Measurements from ENCODE around the gene DKKL1. TPM values are rescaled to one million over a fixed set of nuclear protein-coding genes. Genes with fewer than 3 reads are reported as not detected.

Gene DKKL1
- polyA plus RNA-seq, 1 of the 3 experiments (the other 2 are of a cell fraction): 0.36 TPM

DNA sequence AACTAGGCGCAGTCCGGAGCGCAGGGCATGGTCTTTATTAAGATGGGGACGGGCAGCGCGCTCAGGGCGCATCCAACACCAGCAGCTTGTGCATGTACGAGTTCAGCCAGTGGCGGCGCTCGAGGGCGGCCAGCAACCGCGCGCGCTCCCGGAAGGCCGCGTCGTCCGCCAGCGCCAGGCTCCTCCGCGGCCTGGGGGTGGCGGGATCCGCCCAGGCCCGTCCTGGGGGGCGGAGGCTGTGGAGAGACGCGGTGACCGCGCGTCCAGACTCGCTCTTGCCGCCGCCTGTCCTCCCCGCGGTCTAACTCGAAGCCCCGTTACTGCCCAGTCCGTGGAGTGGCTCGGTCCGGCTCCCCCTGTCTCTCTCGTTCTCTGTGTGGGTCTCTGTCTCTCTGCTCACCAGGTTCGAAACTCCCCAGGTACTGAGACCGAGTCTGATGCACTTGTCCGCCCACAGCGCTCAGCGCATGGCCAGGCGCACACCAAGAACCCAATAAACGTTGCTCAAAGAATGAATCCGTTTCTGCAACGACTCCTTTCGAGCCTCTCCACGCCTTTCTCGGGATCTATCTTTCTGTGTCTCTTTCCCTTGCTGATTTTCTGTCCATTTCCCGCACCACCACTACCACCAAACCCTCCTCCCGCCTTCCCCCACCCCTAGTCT, 58.9 kb downstream of the DKKL1 start:
- TF ChIP-seq GABPA (IDR thresholded peaks at IDR 0.05; ENCODE audit: low read depth): no peak
- peak; percentile 59 for TF ChIP-seq CTCF (IDR thresholded peaks at IDR 0.05)
- Histone ChIP-seq H3K4me2 (peak overlapping the region; percentile 57; the same call in 1 of the 2 replicates), H3K9me2 (no peaks in the 10 kb centered on the region), H2AFZ (ENCODE audit: low read depth) (no peak overlapping the region), H3K9ac (no peak overlapping the region), H3K27me3 (ENCODE audit: insufficient read depth) (peaks cover 99% of the 10 kb centered on the region), H3K4me1 (ENCODE audit: control insufficient read depth in 1 of 2, insufficient read depth in 2 of 2, low read depth in 1 of 2, low read length in 1 of 2) (peaks cover 0 to 4% of the 10 kb centered on the region in 2 experiments; a peak in 2 of 4 replicates), H3K9me3 (no peaks in the 10 kb centered on the region), H3K4me3 (ENCODE audit: low read depth in 2 of 2, low read length in 1 of 2) (peak overlapping the region; percentile 21 to 44; a peak in 2 of 4 replicates), H3K36me3 (replicated peaks in 1 of 2; ENCODE audit: control insufficient read depth in 1 of 2, insufficient read depth in 2 of 2, low read length in 1 of 2) (no peaks in the 10 kb centered on the region), H3F3A (replicated peaks; ENCODE audit: insufficient read depth) (peaks cover 11% of the 10 kb centered on the region), H3K79me2 (ENCODE audit: insufficient read depth) (no peaks in the 10 kb centered on the region), H4K20me1 (ENCODE audit: insufficient read depth) (no peaks in the 10 kb centered on the region), H3K27ac (ENCODE audit: low read depth in 2 of 2, low read length in 1 of 2) (no peak overlapping the region)
- 3% methylated on average over 26 of the region's 58 CpGs for WGBS (ENCODE audit: low lambda C conversion rate)
- ChIA-PET POLR2A (no interaction called here), CTCF (interaction anchor here (0.6 to 17.5 kb wide), 7 partner anchors 11 to 56 kb away, joined by 3 to 108 read pairs (median 5); no protein-coding TSS in a partner anchor)
- peak; percentile 85 for DNase-seq

DNA sequence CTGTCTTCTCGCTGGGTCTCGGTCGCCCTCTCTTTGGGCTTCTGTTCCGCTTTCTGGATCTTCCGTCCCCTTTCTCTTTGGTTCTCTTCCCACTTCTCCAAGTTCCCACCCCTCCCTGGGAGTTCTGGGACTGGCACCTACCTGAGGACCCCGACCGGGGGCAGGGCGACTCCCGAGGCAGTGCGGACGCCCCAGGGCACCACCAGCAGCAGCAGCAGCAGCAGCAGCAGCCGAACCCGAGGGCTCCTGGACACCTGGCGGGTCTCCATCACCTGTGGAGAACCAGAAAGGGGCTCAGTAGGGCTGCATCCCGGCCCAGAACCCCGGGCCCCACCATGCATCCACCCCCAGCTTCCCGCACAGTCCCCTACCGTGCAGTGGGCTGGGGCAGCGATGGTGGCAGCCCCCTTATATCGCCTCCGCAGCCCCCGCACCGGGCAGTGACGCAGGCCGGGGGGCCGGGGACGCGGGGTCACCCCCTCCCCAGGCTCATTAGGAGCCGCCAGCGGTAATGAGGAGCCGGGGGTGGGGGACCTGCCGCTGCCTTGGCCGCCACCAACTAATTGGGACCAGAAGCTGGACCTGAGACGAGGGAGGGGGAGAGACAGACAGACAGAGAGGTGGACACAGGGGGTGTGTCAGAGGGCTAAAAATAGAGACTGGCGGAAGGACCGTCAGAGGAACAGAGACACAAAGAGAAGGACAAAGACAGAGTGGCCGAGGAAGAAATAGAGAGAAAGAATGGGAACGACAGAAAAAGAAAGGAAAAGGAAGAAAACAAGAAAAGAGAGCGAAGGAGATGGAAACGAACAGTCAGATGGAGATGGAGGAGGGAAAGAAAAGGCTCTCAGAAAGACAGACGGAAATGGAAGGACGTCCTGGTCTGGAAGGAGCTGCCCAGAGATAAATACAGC, 59.7 kb downstream of the DKKL1 start, which contains the start of gene PTH2:
Gene PTH2 (minus strand): TSS at position 371 of the 914 bp plus-strand sequence. CDS start 102 bp downstream, at position 269.
- Histone ChIP-seq H3K36me3 (replicated peaks in 1 of 2; ENCODE audit: control insufficient read depth in 1 of 2, insufficient read depth in 2 of 2, low read length in 1 of 2) (no peaks in the 10 kb centered on the region), H3K4me3 (ENCODE audit: low read depth in 2 of 2, low read length in 1 of 2) (peak within 1 kb of the TSS; percentile 21 to 44; a peak in 2 of 4 replicates), H3K79me2 (ENCODE audit: insufficient read depth) (no peaks in the 10 kb centered on the region), H3K4me1 (ENCODE audit: control insufficient read depth in 1 of 2, insufficient read depth in 2 of 2, low read depth in 1 of 2, low read length in 1 of 2) (peaks cover 0 to 8% of the 10 kb centered on the region in 2 experiments; a peak in 2 of 4 replicates), H2AFZ (ENCODE audit: low read depth) (no peak within 1 kb of the TSS), H3K27me3 (ENCODE audit: insufficient read depth) (peaks cover 99% of the 10 kb centered on the region), H4K20me1 (ENCODE audit: insufficient read depth) (no peaks in the 10 kb centered on the region), H3F3A (replicated peaks; ENCODE audit: insufficient read depth) (peaks cover 11% of the 10 kb centered on the region), H3K4me2 (peak within 1 kb of the TSS; percentile 57; the same call in 1 of the 2 replicates), H3K9me2 (no peaks in the 10 kb centered on the region), H3K9me3 (no peaks in the 10 kb centered on the region), H3K9ac (no peak within 1 kb of the TSS), H3K27ac (ENCODE audit: low read depth in 2 of 2, low read length in 1 of 2) (no peak within 1 kb of the TSS)
- POLR2A ChIA-PET: no interaction called here
- DNase-seq: no peak
- CTCF ChIA-PET: interaction anchor here (1.0 to 2.2 kb wide), 3 partner anchors 13 to 32 kb away, joined by 3 to 8 read pairs (median 5); no protein-coding TSS in a partner anchor
- WGBS (ENCODE audit: low lambda C conversion rate): 9% methylated on average over 37 of the region's 42 CpGs
- TF ChIP-seq TAF1 (IDR thresholded peaks at IDR 0.05; ENCODE audit: borderline replicate concordance, low read depth, low read length) (no peak), YY1 (IDR thresholded peaks at IDR 0.05; ENCODE audit: low read depth) (no peak), SMC3 (IDR thresholded peaks at IDR 0.05; ENCODE audit: low read depth, low read length) (no peak), CTCF (IDR thresholded peaks at IDR 0.05) (no peak), REST (IDR thresholded peaks at IDR 0.05; ENCODE audit: low read depth, low read length) (no peak), EZH2phosphoT487 (IDR thresholded peaks at IDR 0.05; ENCODE audit: borderline replicate concordance, low read depth) (no peak), IRF3 (IDR thresholded peaks at IDR 0.05; ENCODE audit: low read depth, low read length) (no peak), GATA2 (CRISPR knock-in tag; IDR thresholded peaks at IDR 0.05) (no peak), NFIC (IDR thresholded peaks at IDR 0.05; ENCODE audit: borderline replicate concordance) (no peak), GABPA (IDR thresholded peaks at IDR 0.05; ENCODE audit: low read depth) (no peak)
- TF ChIP-seq, protein P1, sequence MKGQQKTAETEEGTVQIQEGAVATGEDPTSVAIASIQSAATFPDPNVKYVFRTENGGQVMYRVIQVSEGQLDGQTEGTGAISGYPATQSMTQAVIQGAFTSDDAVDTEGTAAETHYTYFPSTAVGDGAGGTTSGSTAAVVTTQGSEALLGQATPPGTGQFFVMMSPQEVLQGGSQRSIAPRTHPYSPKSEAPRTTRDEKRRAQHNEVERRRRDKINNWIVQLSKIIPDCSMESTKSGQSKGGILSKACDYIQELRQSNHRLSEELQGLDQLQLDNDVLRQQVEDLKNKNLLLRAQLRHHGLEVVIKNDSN (IDR thresholded peaks at IDR 0.05; ENCODE audit: borderline replicate concordance, low read depth): no peak
- TF ChIP-seq, protein P2, sequence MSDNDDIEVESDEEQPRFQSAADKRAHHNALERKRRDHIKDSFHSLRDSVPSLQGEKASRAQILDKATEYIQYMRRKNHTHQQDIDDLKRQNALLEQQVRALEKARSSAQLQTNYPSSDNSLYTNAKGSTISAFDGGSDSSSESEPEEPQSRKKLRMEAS (IDR thresholded peaks at IDR 0.05; ENCODE audit: low read depth): no peak

All from SK-N-SH (cell line).